ENCODE data around the gene CAMTA1.

Gene CAMTA1

DNA sequence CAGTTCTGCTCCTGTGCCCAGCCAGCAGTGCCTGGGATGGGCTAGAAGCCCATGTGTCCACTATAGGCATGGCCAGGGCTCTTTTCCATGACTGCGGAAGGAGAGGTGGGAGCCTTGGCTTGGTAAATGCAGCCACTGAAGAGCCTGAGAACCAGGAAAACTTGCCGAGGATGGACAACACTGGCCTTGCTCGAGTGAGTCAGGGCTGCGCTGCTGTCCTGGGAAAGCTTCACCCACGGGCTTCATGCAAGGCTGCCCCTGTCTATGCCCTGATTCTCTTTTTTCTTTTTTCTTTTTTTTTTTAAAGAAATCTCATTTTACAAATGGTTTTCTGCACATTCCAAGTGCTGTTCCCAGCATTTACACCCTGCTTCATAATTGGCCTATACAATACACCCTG is 156.5 kb downstream of the CAMTA1 start:
- Histone ChIP-seq H3K27ac (ENCODE audit: insufficient read depth, low read depth, low read length, poor library complexity, severe bottlenecking) (no peak overlapping the region), H3K9me3 (ENCODE audit: control insufficient read depth, low read length) (no peaks in the 10 kb centered on the region), H3K4me1 (ENCODE audit: control insufficient read depth, insufficient read depth, low read length) (no peaks in the 10 kb centered on the region), H3K4me3 (ENCODE audit: insufficient read depth, low read depth, low read length) (no peak overlapping the region), H3K27me3 (ENCODE audit: control insufficient read depth, insufficient read depth, low read length, poor library complexity, severe bottlenecking) (no peaks in the 10 kb centered on the region), H3K36me3 (ENCODE audit: control insufficient read depth, insufficient read depth, low read length) (no peaks in the 10 kb centered on the region)
- WGBS, 2 experiments = 91% methylated on average over 5 of the region's 5 CpGs

DNA sequence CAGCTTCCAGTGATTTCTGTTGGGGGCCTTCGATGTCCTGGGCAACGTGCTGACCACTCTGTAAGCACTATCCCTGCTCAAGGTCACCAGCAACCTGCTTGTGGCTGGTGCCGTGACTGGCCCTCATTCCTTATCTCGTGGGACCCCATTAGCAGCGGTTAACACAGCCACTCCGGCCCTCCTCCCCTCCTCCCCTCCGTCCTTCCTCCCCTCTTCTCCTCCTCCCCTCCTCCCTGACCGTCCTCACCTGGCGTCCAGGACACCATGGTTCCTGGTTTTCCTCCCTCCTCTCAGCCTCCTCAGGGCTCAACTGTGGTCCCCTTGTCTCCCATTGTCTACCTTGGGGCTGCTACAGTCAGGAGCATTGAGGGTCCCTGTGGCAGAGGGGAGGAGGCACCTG is 157.7 kb downstream of the CAMTA1 start:
- Histone ChIP-seq H3K27me3 (ENCODE audit: control insufficient read depth, insufficient read depth, low read length, poor library complexity, severe bottlenecking) (no peaks in the 10 kb centered on the region), H3K36me3 (ENCODE audit: control insufficient read depth, insufficient read depth, low read length) (no peaks in the 10 kb centered on the region), H3K9me3 (ENCODE audit: control insufficient read depth, low read length) (no peaks in the 10 kb centered on the region), H3K4me3 (ENCODE audit: insufficient read depth, low read depth, low read length) (no peak overlapping the region), H3K4me1 (ENCODE audit: control insufficient read depth, insufficient read depth, low read length) (no peaks in the 10 kb centered on the region), H3K27ac (ENCODE audit: insufficient read depth, low read depth, low read length, poor library complexity, severe bottlenecking) (no peak overlapping the region)
- WGBS, 2 experiments = 88% methylated on average over 9 of the region's 9 CpGs

DNA sequence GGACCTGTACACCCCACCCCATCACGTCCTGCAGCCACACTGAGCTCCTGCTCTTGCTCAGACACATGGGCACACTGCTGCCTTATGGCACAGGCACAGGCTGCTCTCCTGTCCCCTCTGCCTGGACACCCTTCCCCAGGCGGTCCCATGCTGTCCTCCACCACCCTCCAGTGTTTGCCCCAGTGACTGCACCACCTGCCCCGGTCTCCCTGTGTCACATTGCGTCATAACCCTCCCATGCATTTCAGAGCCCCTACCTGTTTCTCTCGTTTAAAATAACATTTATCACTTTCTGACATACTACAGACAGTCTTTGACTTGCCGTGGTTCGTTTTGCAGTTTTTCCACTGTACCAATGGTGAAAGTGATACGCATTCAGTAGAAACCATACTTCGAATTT is 159.2 kb downstream of the CAMTA1 start:
- Histone ChIP-seq H3K36me3 (ENCODE audit: control insufficient read depth, insufficient read depth, low read length) (no peaks in the 10 kb centered on the region), H3K27ac (ENCODE audit: insufficient read depth, low read depth, low read length, poor library complexity, severe bottlenecking) (no peak overlapping the region), H3K9me3 (ENCODE audit: control insufficient read depth, low read length) (no peaks in the 10 kb centered on the region), H3K4me1 (ENCODE audit: control insufficient read depth, insufficient read depth, low read length) (peaks cover 1% of the 10 kb centered on the region), H3K27me3 (ENCODE audit: control insufficient read depth, insufficient read depth, low read length, poor library complexity, severe bottlenecking) (no peaks in the 10 kb centered on the region), H3K4me3 (ENCODE audit: insufficient read depth, low read depth, low read length) (no peak overlapping the region)
- WGBS, 2 experiments = 91 to 94% methylated on average over 9 of the region's 9 CpGs

DNA sequence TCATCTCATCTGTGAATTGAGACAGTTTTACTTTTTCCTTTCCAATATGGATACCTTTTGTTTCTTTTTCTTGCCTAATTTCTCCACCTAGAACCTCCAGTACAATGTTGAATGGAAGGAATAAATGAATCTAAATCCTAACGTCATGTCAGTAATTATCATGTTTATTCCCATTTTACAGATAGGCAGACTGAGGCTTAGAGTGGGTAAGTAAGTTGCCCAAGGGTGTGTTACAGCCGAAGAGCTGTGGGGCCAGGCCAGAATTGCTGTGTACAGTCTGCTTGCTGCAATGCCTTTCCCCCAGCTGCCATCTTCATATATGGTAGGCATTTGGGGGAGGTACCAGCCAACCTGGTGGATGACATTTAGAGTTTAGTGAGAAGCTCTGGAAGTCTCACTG is 162.7 kb downstream of the CAMTA1 start:
- H3K4me1 ChIP-seq (ENCODE audit: control insufficient read depth, insufficient read depth, low read length) = peaks cover 17% of the 10 kb centered on the region
- WGBS, 2 experiments = 67 to 94% methylated on average over 1 to 2 of the region's 2 CpGs
- H3K27me3 ChIP-seq (ENCODE audit: control insufficient read depth, insufficient read depth, low read length, poor library complexity, severe bottlenecking) = no peaks in the 10 kb centered on the region
- H3K9me3 ChIP-seq (ENCODE audit: control insufficient read depth, low read length) = no peaks in the 10 kb centered on the region
- H3K4me3 ChIP-seq (ENCODE audit: insufficient read depth, low read depth, low read length) = no peak overlapping the region
- H3K36me3 ChIP-seq (ENCODE audit: control insufficient read depth, insufficient read depth, low read length) = no peaks in the 10 kb centered on the region
- no peak overlapping the region for H3K27ac ChIP-seq (ENCODE audit: insufficient read depth, low read depth, low read length, poor library complexity, severe bottlenecking)

DNA sequence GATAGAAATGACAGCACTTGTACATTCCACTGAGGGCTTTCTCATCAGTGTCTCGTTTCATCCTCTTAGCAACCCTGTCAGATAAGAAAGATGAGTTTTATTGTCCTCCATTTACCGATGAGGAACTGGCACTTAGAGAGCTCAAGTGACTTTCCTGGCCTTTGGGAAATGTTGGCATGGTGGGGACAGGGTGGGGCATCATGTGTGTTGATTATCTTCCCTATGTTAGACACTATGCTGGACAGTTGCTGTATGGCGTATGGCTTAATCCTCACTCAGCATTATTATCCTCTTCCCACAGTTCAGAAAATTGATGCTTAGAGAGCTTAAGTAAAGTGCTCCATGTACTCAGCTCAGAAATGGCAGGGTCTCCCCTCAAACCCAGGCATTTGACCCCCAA is 163.2 kb downstream of the CAMTA1 start:
- WGBS, 2 experiments = 87 to 93% methylated on average over 3 of the region's 3 CpGs

DNA sequence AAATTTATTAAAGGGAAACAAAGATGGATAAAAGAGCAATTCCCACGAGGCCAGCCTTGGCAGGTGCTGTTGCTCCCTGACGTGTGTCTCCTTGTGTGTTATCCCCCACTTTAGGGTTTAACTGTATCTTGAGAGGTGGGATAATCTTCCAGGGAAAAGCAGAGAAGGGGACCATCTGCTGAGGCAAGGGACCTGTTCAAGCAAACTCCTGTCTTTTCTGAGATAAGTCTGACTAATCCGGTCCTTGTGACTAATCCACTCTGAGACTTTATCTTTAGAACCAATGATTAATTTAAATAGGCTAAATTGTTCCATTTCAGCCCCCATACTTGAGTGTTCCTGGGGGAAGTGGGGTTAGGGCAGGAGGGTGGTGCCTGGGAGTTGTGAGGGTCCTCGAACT is 163.6 kb downstream of the CAMTA1 start:
- Histone ChIP-seq H3K27ac (ENCODE audit: insufficient read depth, low read depth, low read length, poor library complexity, severe bottlenecking) (no peak overlapping the region), H3K4me3 (ENCODE audit: insufficient read depth, low read depth, low read length) (no peak overlapping the region), H3K4me1 (ENCODE audit: control insufficient read depth, insufficient read depth, low read length) (peaks cover 17% of the 10 kb centered on the region)

More for the DNA sequence above, 163.2 kb downstream of the CAMTA1 start:
- H3K4me3 ChIP-seq (ENCODE audit: insufficient read depth, low read depth, low read length) = no peak overlapping the region
- H3K36me3 ChIP-seq (ENCODE audit: control insufficient read depth, insufficient read depth, low read length) = no peaks in the 10 kb centered on the region
- H3K4me1 ChIP-seq (ENCODE audit: control insufficient read depth, insufficient read depth, low read length) = peaks cover 17% of the 10 kb centered on the region
- H3K27me3 ChIP-seq (ENCODE audit: control insufficient read depth, insufficient read depth, low read length, poor library complexity, severe bottlenecking) = no peaks in the 10 kb centered on the region
- no peaks in the 10 kb centered on the region for H3K9me3 ChIP-seq (ENCODE audit: control insufficient read depth, low read length)
- no peak overlapping the region for H3K27ac ChIP-seq (ENCODE audit: insufficient read depth, low read depth, low read length, poor library complexity, severe bottlenecking)

DNA sequence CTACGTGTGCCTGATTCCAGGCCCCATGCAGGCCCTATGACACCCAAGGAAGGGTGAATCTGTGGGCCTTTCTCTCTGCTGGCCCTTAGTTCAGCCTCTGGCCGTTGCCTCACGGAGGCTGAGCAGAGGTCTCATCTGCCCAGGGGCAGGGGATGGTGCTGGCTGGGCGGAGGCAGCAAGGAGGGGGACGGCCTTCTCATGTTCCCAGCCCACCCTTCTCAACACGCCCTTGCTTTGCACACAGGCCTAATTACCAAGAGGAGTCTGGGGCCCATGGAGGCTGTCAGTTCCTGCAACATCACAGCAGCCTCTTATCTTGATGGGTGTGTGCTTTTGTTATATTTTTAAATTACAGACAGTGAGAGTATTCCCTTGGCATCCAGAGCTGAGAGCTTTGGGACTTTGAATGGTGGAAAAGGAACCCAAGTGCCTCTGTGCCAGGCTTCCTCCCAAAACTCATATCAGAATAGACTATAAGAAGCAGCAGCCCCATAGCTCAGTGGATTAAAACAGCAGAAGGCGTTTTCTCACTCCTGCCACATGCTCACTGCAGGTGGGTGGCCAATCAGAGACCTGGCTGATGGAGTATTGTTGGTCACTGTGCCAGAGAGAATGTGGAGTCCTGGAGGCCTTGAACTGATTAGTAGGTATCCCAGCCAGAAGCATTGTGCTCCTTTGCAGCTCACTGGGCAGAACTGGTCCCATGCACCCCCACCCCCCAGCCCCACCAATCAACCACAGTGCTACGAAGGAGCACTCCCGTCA is 164.9 kb downstream of the CAMTA1 start:
- H3K4me1 ChIP-seq (ENCODE audit: control insufficient read depth, insufficient read depth, low read length) = peaks cover 26% of the 10 kb centered on the region
- no peaks in the 10 kb centered on the region for H3K9me3 ChIP-seq (ENCODE audit: control insufficient read depth, low read length)
- no peak overlapping the region for H3K4me3 ChIP-seq (ENCODE audit: insufficient read depth, low read depth, low read length)
- 51 to 53% methylated on average over 9 of the region's 9 CpGs for WGBS, 2 experiments
- no peaks in the 10 kb centered on the region for H3K27me3 ChIP-seq (ENCODE audit: control insufficient read depth, insufficient read depth, low read length, poor library complexity, severe bottlenecking)
- no peaks in the 10 kb centered on the region for H3K36me3 ChIP-seq (ENCODE audit: control insufficient read depth, insufficient read depth, low read length)
- H3K27ac ChIP-seq (ENCODE audit: insufficient read depth, low read depth, low read length, poor library complexity, severe bottlenecking) = no peak overlapping the region

More for the DNA sequence above, 163.6 kb downstream of the CAMTA1 start:
- no peaks in the 10 kb centered on the region for H3K36me3 ChIP-seq (ENCODE audit: control insufficient read depth, insufficient read depth, low read length)
- WGBS, 2 experiments = 81 to 88% methylated on average over 4 of the region's 4 CpGs
- no peaks in the 10 kb centered on the region for H3K9me3 ChIP-seq (ENCODE audit: control insufficient read depth, low read length)
- no peaks in the 10 kb centered on the region for H3K27me3 ChIP-seq (ENCODE audit: control insufficient read depth, insufficient read depth, low read length, poor library complexity, severe bottlenecking)

DNA sequence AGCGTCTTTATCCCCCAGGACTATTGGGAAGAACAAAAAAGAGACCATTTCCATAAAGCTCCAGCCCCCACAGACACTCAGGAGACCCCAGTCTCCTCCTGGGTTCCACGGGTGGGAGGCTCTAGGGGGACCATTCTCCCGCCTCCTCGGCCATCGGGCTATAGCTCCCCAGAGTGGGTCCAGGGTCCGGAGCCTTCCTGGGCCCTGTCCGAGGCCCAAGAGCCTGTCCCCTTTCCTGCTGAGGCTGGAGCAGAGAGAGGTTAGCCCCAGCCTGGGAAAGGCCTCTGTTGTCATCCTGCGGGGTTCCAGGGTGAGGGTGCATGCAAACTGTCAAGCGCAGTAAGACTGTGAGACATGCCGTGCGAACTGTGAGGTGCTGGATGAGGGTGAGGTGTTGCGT is 166.3 kb downstream of the CAMTA1 start:
- WGBS, 2 experiments = 77 to 78% methylated on average over 12 of the region's 12 CpGs
- Histone ChIP-seq H3K4me3 (ENCODE audit: insufficient read depth, low read depth, low read length) (no peak overlapping the region), H3K9me3 (ENCODE audit: control insufficient read depth, low read length) (no peaks in the 10 kb centered on the region), H3K27ac (ENCODE audit: insufficient read depth, low read depth, low read length, poor library complexity, severe bottlenecking) (no peak overlapping the region), H3K36me3 (ENCODE audit: control insufficient read depth, insufficient read depth, low read length) (no peaks in the 10 kb centered on the region), H3K4me1 (ENCODE audit: control insufficient read depth, insufficient read depth, low read length) (peaks cover 37% of the 10 kb centered on the region), H3K27me3 (ENCODE audit: control insufficient read depth, insufficient read depth, low read length, poor library complexity, severe bottlenecking) (no peaks in the 10 kb centered on the region)

DNA sequence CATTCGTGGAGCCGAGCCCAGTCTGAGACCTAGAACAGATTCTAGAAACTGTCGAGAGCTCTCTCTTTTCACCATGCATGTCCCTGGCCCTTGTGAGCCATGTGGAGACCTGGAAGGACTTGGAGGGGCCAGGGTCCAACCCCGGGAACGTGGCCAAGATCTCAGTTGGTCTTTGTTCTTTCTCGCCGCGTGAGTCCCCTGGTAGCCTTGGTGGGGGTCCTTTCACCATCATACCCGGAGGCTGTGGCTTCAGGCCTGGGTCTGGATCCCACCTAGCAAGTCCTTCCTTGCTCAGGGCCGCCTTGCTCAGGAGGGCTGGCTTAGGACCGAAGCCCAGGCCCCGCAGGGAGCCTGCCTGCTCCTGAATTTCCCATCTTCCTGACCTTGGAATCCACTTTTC is 168.0 kb downstream of the CAMTA1 start:
- Histone ChIP-seq H3K27me3 (ENCODE audit: control insufficient read depth, insufficient read depth, low read length, poor library complexity, severe bottlenecking) (no peaks in the 10 kb centered on the region), H3K4me1 (ENCODE audit: control insufficient read depth, insufficient read depth, low read length) (peaks cover 42% of the 10 kb centered on the region), H3K9me3 (ENCODE audit: control insufficient read depth, low read length) (no peaks in the 10 kb centered on the region), H3K27ac (ENCODE audit: insufficient read depth, low read depth, low read length, poor library complexity, severe bottlenecking) (no peak overlapping the region), H3K4me3 (ENCODE audit: insufficient read depth, low read depth, low read length) (no peak overlapping the region), H3K36me3 (ENCODE audit: control insufficient read depth, insufficient read depth, low read length) (no peaks in the 10 kb centered on the region)
- WGBS, 2 experiments = 92% methylated on average over 12 of the region's 12 CpGs

DNA sequence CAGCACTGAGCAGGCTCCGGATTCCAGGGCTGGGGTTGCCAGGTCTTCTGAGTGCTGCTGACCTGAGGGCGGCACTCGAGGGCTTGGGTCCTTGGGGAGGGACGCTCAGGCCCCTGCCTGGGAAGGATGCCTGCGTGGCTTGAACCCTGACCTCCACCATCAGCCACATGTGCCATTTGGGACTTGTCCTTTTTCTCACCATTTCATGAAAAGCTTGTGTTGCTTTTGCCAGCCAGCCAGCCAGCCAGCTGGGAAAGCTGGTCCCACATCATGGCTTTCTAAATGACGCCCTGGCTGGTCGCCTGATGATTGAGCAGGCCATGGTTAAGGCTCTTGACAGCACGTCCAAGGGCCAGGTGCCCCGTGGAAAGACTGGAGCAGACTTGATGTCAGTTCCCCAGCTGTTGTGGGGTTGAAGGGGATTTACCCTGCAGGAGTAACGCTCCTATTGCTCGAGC is 168.7 kb downstream of the CAMTA1 start:
- H3K27ac ChIP-seq (ENCODE audit: insufficient read depth, low read depth, low read length, poor library complexity, severe bottlenecking) = no peak overlapping the region
- peaks cover 42% of the 10 kb centered on the region for H3K4me1 ChIP-seq (ENCODE audit: control insufficient read depth, insufficient read depth, low read length)
- no peak overlapping the region for H3K4me3 ChIP-seq (ENCODE audit: insufficient read depth, low read depth, low read length)
- no peaks in the 10 kb centered on the region for H3K36me3 ChIP-seq (ENCODE audit: control insufficient read depth, insufficient read depth, low read length)
- H3K9me3 ChIP-seq (ENCODE audit: control insufficient read depth, low read length) = no peaks in the 10 kb centered on the region
- H3K27me3 ChIP-seq (ENCODE audit: control insufficient read depth, insufficient read depth, low read length, poor library complexity, severe bottlenecking) = no peaks in the 10 kb centered on the region
- WGBS, 2 experiments = 68 to 71% methylated on average over 11 of the region's 11 CpGs
